Activated B cell treated with CpG ODN at 0.5 μM for 24 hours (primary cell): Measurements from ENCODE around the gene COG5. TPM values are rescaled to one million over a fixed set of nuclear protein-coding genes. Genes with fewer than 3 reads are reported as not detected.

Experiments used
- ATAC-seq: fragments of 200-7000 bp; cut with Tn5 transposase; one replicate; pipeline ENCODE4 v1.10.0; 2021; ENCODE audit warnings: low read depth, mild to moderate bottlenecking, moderate library complexity
- CTCF ChIA-PET: fragments of 350-600 bp; sonication (Branson Sonifier 250); formaldehyde crosslinking; loops from one replicate; lab custom pipeline; 2021; ENCODE audit warnings: antibody characterized with exemption; lab: Charles Lee
- POLR2A ChIA-PET: fragments of 350-600 bp; sonication (Branson Sonifier 250); formaldehyde crosslinking; loops from one replicate; lab custom pipeline; 2021; ENCODE audit warnings: antibody characterized with exemption; lab: Charles Lee
- DNase-seq: peaks from one replicate; pipeline ENCODE4 v3.0.0; 2022
- H3K27ac Mint-ChIP-seq: one replicate; pipeline ENCODE4 v1.8.0; 2020; ENCODE audit warnings: mixed read lengths
- H3K27me3 Mint-ChIP-seq: one replicate; pipeline ENCODE4 v1.8.0; 2021; ENCODE audit warnings: mixed read lengths
- H3K36me3 Mint-ChIP-seq: one replicate; pipeline ENCODE4 v1.8.0; 2021; ENCODE audit warnings: low read depth, mixed read lengths
- H3K4me1 Mint-ChIP-seq: one replicate; pipeline ENCODE4 v1.8.0; 2021; ENCODE audit warnings: mixed read lengths
- H3K4me3 Mint-ChIP-seq: one replicate; pipeline ENCODE4 v1.8.0; 2020; ENCODE audit warnings: mild to moderate bottlenecking, mixed read lengths
- H3K9me3 Mint-ChIP-seq: one replicate; pipeline ENCODE4 v1.8.0; 2020; ENCODE audit warnings: mixed read lengths
- intact Hi-C: fragments of 100-400 bp; cut with micrococcal nuclease; formaldehyde crosslinking; loops from one replicate; pipeline ENCODE4 v1.15.1; 2024
- total RNA-seq: library from RNA; stranded (reverse); gene quantifications from 2 replicates; pipeline ENCODE4 v1.2.3, GENCODE V29; 2022
- TF ChIP-seq, protein P1 (sequence below): fragments of 200-600 bp; IDR thresholded peaks from one replicate; pipeline ENCODE4 v1.8.0; 2022; ENCODE audit warnings: antibody characterized with exemption, mild to moderate bottlenecking

COG5 gene
- total RNA-seq, 1 donor from 2014 or later: 47.0 TPM

DNA sequence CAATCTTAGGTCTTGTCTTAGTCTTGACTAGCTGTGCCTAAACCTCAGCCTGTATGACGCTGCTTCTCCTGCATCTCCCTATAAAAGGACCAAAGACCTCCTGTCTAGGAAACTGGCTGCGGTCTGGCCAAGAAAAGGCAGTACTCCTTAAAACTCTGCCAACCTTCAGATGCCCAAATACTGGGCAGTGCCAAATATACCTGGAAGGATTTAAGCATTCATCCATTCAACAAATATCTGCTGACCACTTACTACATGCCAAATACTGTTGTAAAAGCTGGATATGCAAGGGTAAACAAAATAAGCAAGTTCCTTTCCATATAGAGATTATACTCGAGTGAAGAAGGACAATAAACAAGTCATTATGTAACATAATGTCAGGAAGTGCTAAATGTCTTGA is 259.1 kb downstream of the COG5 start:
- intact Hi-C loops: no loop called here
- TF ChIP-seq, protein P1, sequence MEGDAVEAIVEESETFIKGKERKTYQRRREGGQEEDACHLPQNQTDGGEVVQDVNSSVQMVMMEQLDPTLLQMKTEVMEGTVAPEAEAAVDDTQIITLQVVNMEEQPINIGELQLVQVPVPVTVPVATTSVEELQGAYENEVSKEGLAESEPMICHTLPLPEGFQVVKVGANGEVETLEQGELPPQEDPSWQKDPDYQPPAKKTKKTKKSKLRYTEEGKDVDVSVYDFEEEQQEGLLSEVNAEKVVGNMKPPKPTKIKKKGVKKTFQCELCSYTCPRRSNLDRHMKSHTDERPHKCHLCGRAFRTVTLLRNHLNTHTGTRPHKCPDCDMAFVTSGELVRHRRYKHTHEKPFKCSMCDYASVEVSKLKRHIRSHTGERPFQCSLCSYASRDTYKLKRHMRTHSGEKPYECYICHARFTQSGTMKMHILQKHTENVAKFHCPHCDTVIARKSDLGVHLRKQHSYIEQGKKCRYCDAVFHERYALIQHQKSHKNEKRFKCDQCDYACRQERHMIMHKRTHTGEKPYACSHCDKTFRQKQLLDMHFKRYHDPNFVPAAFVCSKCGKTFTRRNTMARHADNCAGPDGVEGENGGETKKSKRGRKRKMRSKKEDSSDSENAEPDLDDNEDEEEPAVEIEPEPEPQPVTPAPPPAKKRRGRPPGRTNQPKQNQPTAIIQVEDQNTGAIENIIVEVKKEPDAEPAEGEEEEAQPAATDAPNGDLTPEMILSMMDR: no peak
- ChIA-PET CTCF (no interaction called here), POLR2A (no interaction called here)
- no peak overlapping the region for H3K27ac Mint-ChIP-seq
- no peak overlapping the region for H3K4me3 Mint-ChIP-seq
- DNase-seq: no peak
- peaks cover 16% of the 10 kb centered on the region for H3K36me3 Mint-ChIP-seq
- no peaks in the 10 kb centered on the region for H3K27me3 Mint-ChIP-seq
- H3K4me1 Mint-ChIP-seq: no peaks in the 10 kb centered on the region
- no peak for ATAC-seq
- peaks cover 3% of the 10 kb centered on the region for H3K9me3 Mint-ChIP-seq

DNA sequence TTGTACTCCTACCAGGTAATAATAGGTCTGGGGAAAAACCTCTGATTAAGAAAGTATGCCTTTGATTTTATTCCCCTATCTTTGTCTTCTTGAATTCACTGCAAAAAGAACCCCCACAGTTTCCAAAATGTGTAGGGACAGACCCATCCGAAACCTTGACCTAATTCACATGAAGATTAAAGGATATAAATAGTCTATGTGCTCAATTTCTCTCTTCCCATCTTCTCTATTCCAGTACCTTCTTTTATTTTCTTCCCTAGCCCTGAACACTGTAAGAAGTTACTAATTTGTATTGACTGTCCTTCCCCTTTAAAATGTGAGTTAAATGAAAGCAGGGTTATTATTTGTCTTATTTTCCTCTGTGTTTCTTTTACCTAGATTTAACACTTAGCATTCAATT is 259.7 kb downstream of the COG5 start:
- DNase-seq (no peak), ATAC-seq (no peak)
- no peak overlapping the region for H3K27ac Mint-ChIP-seq
- H3K4me3 Mint-ChIP-seq: no peak overlapping the region
- peaks cover 16% of the 10 kb centered on the region for H3K36me3 Mint-ChIP-seq
- H3K4me1 Mint-ChIP-seq: no peaks in the 10 kb centered on the region
- TF ChIP-seq, protein P1: no peak
- peaks cover 3% of the 10 kb centered on the region for H3K9me3 Mint-ChIP-seq
- ChIA-PET CTCF (no interaction called here), POLR2A (no interaction called here)
- no peaks in the 10 kb centered on the region for H3K27me3 Mint-ChIP-seq
- intact Hi-C loops: no loop called here

DNA sequence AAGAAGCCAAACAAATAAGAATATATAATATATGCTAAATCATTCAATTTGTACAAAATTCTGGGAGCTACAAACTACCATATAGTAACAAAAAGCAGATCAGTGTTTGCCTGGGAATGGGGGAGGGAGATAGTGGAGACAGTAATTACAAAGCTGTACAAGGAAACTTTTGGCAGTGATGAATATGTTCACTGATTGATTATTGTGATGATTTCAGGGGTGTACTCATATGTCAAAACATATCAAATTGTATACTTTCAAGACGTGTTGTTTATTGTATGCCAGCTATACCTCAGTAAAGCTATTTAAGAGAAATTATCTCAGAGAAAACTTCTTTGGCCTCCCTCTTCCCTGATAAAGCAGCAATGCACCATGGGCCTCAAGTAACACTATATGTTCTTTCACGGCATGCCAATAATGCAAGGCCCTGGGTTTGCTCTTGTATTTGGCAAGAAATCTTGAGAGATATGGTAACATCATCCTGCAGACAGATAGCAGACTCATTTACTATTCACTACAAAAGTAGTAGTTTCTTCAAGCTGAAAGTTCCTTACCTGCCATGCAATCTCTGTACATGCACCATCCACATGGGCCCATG is 261.4 kb downstream of the COG5 start:
- H3K27me3 Mint-ChIP-seq: no peaks in the 10 kb centered on the region
- peaks cover 3% of the 10 kb centered on the region for H3K9me3 Mint-ChIP-seq
- ATAC-seq (no peak), DNase-seq (no peak)
- intact Hi-C loops: no loop called here
- POLR2A ChIA-PET: no interaction called here
- CTCF ChIA-PET: no interaction called here
- H3K4me1 Mint-ChIP-seq: no peaks in the 10 kb centered on the region
- no peak overlapping the region for H3K27ac Mint-ChIP-seq
- TF ChIP-seq, protein P1: no peak
- H3K4me3 Mint-ChIP-seq: no peak overlapping the region
- H3K36me3 Mint-ChIP-seq: peaks cover 22% of the 10 kb centered on the region

DNA sequence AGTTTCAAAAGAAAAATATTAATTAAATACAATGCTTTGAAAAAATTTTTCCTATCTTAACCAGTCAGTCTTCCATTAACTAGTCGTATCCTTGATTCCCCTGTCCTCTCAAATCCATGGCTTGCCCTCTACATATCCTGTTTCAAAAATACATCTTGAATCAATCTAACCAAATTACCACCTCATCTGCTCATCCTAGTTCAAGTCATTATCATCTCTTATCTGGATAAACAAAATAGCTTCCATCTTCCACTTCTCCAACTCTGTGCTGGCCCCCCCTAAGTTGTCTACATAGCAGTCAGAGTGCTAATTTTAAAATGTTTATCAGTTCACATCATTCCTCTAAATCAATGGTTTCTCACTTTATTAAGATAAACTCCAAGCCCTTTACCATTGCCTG is 269.5 kb downstream of the COG5 start:
- ATAC-seq (no peak), DNase-seq (no peak)
- Mint-ChIP-seq H3K27me3 (no peaks in the 10 kb centered on the region), H3K36me3 (peaks cover 52% of the 10 kb centered on the region), H3K4me1 (no peaks in the 10 kb centered on the region), H3K9me3 (no peaks in the 10 kb centered on the region), H3K27ac (no peak overlapping the region), H3K4me3 (no peak overlapping the region)
- ChIA-PET POLR2A (interaction anchor here (0.6 kb wide), 1 partner anchor 18 kb away, joined by 4 read pairs; no protein-coding TSS in a partner anchor), CTCF (no interaction called here)
- intact Hi-C loops: no loop called here
- TF ChIP-seq, protein P1: no peak

DNA sequence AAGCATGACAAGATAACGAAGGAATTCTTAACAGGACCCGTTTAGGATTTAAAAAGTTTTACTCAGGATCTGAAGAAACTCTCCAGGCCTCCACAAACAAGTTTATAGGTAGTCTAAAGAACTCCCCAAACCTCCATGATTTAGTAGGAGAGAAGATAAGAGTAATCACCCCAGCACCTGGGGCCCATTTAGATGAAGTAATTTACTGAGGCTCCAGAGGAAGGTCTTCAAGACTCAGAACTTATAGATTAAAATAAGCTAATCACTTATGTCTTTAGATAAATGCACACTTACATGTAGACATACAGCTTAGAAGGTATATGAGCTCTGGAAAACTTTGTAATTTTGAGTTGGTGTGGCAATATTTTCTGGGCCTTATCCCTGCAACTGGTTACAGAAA is 271.1 kb downstream of the COG5 start:
- no peak overlapping the region for H3K4me3 Mint-ChIP-seq
- intact Hi-C loops: no loop called here
- no peak overlapping the region for H3K27ac Mint-ChIP-seq
- H3K27me3 Mint-ChIP-seq: no peaks in the 10 kb centered on the region
- ChIA-PET CTCF (no interaction called here), POLR2A (no interaction called here)
- no peaks in the 10 kb centered on the region for H3K9me3 Mint-ChIP-seq
- no peak for ATAC-seq
- H3K36me3 Mint-ChIP-seq: peaks cover 50% of the 10 kb centered on the region
- no peaks in the 10 kb centered on the region for H3K4me1 Mint-ChIP-seq
- TF ChIP-seq, protein P1: no peak
- no peak for DNase-seq
